Gastroesophageal sphincter (tissue), 3 donors: ENCODE data around the gene DHRS13.

Experiments
- CTCF ChIP-seq, 4 experiments: fragments of 200-600 bp in 2 of 4; fragments of 450-650 bp in 2 of 4; sonication (generic) in 1 of 4; IDR thresholded peaks; one replicate each; pipeline ENCODE4 v1.5.1; 2017 to 2019; ENCODE audit warnings: antibody characterized with exemption in 4 of 4, mild to moderate bottlenecking in 2 of 4, moderate library complexity in 2 of 4
- POLR2A ChIP-seq, 2 donors: fragments of 450-650 bp; IDR thresholded peaks; one replicate each; pipeline ENCODE4 v1.6.1; 2017; ENCODE audit warnings: antibody characterized with exemption in 2 of 2, mild to moderate bottlenecking in 2 of 2, moderate library complexity in 1 of 2
- POLR2AphosphoS5 ChIP-seq: sonication (generic); formaldehyde crosslinking; IDR thresholded peaks from one replicate; pipeline ENCODE4 v1.6.1; 2017; ENCODE audit warnings: antibody characterized with exemption

GRCh38 chr17:28896884-28897768 is 5.8 kb downstream of the DHRS13 start, which contains the start of gene FLOT2:
- peak in 3 of 4 experiments; percentile 15 to 39 (median 26) for TF ChIP-seq CTCF (IDR thresholded peaks at IDR 0.05)
- TF ChIP-seq POLR2AphosphoS5, result peak; percentile 89
- peak; percentile 61 to 63 for TF ChIP-seq POLR2A (IDR thresholded peaks at IDR 0.05)
